Prostate gland (tissue), 2 donors: ENCODE measurements around the gene IPCEF1.

Experiments
- CTCF ChIP-seq, 4 experiments: fragments of 200-600 bp in 2 of 4; fragments of 450-650 bp in 2 of 4; sonication (generic) in 2 of 4; IDR thresholded peaks; 1 replicate in 3 of 4; 2 replicates in 1 of 4; pipeline ENCODE4 v1.5.1; 2016 to 2019; ENCODE audit warnings: antibody characterized with exemption in 4 of 4, mild to moderate bottlenecking in 2 of 4, moderate library complexity in 2 of 4
- POLR2A ChIP-seq: fragments of 450-650 bp; IDR thresholded peaks from one replicate; pipeline ENCODE4 v1.6.1; 2016; ENCODE audit warnings: antibody characterized with exemption, mild to moderate bottlenecking

- TF ChIP-seq CTCF (IDR thresholded peaks at IDR 0.05) (no peak), POLR2A (no peak)
Observed at GRCh38 chr6:154165478-154165877, 191.1 kb downstream of the IPCEF1 start.
